ENCODE data around the gene ANXA4. TPM values are rescaled to one million over a fixed set of nuclear protein-coding genes. Genes with fewer than 3 reads are reported as not detected.

Gene ANXA4
- total RNA-seq, 1 experiment from 2014 or later = 9.5 TPM

GRCh38 chr2:69774984-69775982, 33.3 kb downstream of the ANXA4 start:
- Mint-ChIP-seq H3K9me3 (peaks cover 12% of the 10 kb centered on the region), H3K36me3 (peaks cover 9% of the 10 kb centered on the region), H3K27ac (peak overlapping the region; percentile 81), H3K27me3 (ENCODE audit: low read depth) (no peaks in the 10 kb centered on the region), H3K4me1 (peaks cover 64% of the 10 kb centered on the region), H3K4me3 (no peak overlapping the region)
- ChIA-PET POLR2A (no interaction called here), CTCF (interaction anchor here (0.6 to 4.5 kb wide), 3 partner anchors 42 to 56 kb away, joined by 3 to 21 read pairs (median 3); no protein-coding TSS in a partner anchor)
- TF ChIP-seq NR3C1 (CRISPR knock-in tag; conservative IDR thresholded peaks at IDR 0.05; ENCODE audit: low read depth) = no peak
- TF ChIP-seq, protein P1, sequence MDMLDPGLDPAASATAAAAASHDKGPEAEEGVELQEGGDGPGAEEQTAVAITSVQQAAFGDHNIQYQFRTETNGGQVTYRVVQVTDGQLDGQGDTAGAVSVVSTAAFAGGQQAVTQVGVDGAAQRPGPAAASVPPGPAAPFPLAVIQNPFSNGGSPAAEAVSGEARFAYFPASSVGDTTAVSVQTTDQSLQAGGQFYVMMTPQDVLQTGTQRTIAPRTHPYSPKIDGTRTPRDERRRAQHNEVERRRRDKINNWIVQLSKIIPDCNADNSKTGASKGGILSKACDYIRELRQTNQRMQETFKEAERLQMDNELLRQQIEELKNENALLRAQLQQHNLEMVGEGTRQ (CRISPR knock-in tag; IDR thresholded peaks at IDR 0.05) = no peak
- TF ChIP-seq, protein P2, sequence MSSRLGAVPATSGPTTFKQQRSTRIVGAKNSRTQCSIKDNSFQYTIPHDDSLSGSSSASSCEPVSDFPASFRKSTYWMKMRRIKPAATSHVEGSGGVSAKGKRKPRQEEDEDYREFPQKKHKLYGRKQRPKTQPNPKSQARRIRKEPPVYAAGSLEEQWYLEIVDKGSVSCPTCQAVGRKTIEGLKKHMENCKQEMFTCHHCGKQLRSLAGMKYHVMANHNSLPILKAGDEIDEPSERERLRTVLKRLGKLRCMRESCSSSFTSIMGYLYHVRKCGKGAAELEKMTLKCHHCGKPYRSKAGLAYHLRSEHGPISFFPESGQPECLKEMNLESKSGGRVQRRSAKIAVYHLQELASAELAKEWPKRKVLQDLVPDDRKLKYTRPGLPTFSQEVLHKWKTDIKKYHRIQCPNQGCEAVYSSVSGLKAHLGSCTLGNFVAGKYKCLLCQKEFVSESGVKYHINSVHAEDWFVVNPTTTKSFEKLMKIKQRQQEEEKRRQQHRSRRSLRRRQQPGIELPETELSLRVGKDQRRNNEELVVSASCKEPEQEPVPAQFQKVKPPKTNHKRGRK (CRISPR knock-in tag; IDR thresholded peaks at IDR 0.05; ENCODE audit: borderline replicate concordance) = no peak
- no peak for TF ChIP-seq FOXK1 (CRISPR knock-in tag; IDR thresholded peaks at IDR 0.05)
- TF ChIP-seq ATF3 (CRISPR knock-in tag; conservative IDR thresholded peaks at IDR 0.05) = no peak
- TF ChIP-seq SP1 (CRISPR knock-in tag; conservative IDR thresholded peaks at IDR 0.05) = no peak
- no peak for TF ChIP-seq ZNF396 (CRISPR knock-in tag; IDR thresholded peaks at IDR 0.05; ENCODE audit: borderline replicate concordance)
- no peak for TF ChIP-seq MXD4 (CRISPR knock-in tag; IDR thresholded peaks at IDR 0.05; ENCODE audit: borderline replicate concordance)
- no peak for TF ChIP-seq AR (CRISPR knock-in tag; IDR thresholded peaks at IDR 0.05)
- TF ChIP-seq, protein P3, sequence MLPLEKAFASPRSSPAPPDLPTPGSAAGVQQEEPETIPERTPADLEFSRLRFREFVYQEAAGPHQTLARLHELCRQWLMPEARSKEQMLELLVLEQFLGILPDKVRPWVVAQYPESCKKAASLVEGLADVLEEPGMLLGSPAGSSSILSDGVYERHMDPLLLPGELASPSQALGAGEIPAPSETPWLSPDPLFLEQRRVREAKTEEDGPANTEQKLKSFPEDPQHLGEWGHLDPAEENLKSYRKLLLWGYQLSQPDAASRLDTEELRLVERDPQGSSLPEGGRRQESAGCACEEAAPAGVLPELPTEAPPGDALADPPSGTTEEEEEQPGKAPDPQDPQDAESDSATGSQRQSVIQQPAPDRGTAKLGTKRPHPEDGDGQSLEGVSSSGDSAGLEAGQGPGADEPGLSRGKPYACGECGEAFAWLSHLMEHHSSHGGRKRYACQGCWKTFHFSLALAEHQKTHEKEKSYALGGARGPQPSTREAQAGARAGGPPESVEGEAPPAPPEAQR (CRISPR knock-in tag; IDR thresholded peaks at IDR 0.05) = no peak
- TF ChIP-seq, protein P4, sequence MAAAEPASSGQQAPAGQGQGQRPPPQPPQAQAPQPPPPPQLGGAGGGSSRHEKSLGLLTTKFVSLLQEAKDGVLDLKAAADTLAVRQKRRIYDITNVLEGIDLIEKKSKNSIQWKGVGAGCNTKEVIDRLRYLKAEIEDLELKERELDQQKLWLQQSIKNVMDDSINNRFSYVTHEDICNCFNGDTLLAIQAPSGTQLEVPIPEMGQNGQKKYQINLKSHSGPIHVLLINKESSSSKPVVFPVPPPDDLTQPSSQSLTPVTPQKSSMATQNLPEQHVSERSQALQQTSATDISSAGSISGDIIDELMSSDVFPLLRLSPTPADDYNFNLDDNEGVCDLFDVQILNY (CRISPR knock-in tag; IDR thresholded peaks at IDR 0.05) = no peak
- no peak for ATAC-seq
- DNase-seq (ENCODE audit: low spot score) = no peak

DNA sequence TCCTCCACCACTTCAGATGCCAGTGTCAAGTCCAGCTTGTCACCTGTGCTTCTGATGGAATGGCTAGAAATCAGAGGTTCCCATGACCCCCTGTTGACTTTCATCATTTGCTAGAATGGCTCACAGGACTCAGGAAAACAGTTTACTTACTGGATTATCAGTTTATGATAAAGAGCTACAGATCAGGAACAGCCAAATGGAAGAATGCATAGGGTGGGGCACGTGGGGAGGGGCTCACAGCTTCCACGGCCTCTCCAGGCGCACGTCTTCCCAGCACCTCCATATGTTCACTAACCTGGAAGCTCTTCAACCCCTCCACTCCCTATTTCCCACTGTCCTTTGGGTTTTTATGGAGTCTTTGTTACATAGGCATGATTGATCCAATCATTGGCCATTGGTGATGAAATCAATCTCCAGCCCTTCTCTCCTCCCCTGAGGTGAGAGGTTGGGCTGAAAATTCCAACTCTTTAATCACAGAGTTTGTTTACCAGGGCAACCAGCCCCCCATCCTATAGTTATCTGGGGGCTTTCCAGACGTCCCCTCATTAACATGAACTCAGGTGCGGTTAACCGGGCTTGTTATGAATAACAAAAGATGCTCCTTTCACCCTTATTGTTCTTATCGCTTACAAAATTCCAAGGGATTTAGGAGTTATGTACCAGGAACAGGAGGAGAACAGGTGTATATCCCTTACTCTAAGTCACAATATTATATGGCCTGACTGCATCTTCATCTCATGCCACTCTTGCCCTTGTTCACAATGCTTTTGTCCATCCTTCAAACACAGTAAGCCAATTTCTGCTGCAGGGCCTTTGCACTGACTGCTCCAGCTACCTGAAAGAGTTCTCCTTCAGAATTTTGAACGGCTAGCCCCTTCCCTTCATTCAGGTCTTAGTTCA, 35.2 kb downstream of the ANXA4 start:
- Mint-ChIP-seq H3K27me3 (ENCODE audit: low read depth) (no peaks in the 10 kb centered on the region), H3K4me3 (peak overlapping the region; percentile 31; the same call in 1 of the 2 replicates), H3K27ac (peak overlapping the region; percentile 89), H3K4me1 (peaks cover 69% of the 10 kb centered on the region), H3K36me3 (peaks cover 9% of the 10 kb centered on the region), H3K9me3 (peaks cover 12% of the 10 kb centered on the region)
- ATAC-seq (peak; percentile 68), DNase-seq (ENCODE audit: low spot score) (peak; percentile 18)
- POLR2A ChIA-PET = no interaction called here
- CTCF ChIA-PET = interaction anchor here (1.1 to 4.5 kb wide), 2 partner anchors 40 to 52 kb away, joined by 5 to 21 read pairs; no protein-coding TSS in a partner anchor
- TF ChIP-seq, protein P5, sequence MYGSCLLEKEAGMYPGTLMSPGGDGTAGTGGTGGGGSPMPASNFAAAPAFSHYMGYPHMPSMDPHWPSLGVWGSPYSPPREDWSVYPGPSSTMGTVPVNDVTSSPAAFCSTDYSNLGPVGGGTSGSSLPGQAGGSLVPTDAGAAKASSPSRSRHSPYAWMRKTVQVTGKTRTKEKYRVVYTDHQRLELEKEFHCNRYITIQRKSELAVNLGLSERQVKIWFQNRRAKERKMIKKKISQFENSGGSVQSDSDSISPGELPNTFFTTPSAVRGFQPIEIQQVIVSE (CRISPR knock-in tag; IDR thresholded peaks at IDR 0.05; ENCODE audit: borderline replicate concordance) = no peak
- TF ChIP-seq ZNF121 (CRISPR knock-in tag; IDR thresholded peaks at IDR 0.05) (no peak), CTCF (IDR thresholded peaks at IDR 0.05) (no peak), SMAD4 (CRISPR knock-in tag; IDR thresholded peaks at IDR 0.05) (no peak), ELF4 (CRISPR knock-in tag; IDR thresholded peaks at IDR 0.05; ENCODE audit: low read depth) (no peak), OVOL2 (CRISPR knock-in tag; IDR thresholded peaks at IDR 0.05; ENCODE audit: borderline replicate concordance) (no peak), ZNF219 (CRISPR knock-in tag; IDR thresholded peaks at IDR 0.05; ENCODE audit: borderline replicate concordance) (no peak), ZNF396 (CRISPR knock-in tag; IDR thresholded peaks at IDR 0.05; ENCODE audit: borderline replicate concordance) (0 out of 2 replicates have a peak, but pooled peaks have one; percentile 41)
- TF ChIP-seq, protein P6, sequence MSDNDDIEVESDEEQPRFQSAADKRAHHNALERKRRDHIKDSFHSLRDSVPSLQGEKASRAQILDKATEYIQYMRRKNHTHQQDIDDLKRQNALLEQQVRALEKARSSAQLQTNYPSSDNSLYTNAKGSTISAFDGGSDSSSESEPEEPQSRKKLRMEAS (CRISPR knock-in tag; IDR thresholded peaks at IDR 0.05) = no peak
